Posterior cingulate gyrus (tissue), 11 donors: ENCODE measurements around the gene ASCL5.
A peak's percentile ranks its signal among the peaks of the same experiment; 100 is the strongest.

Experiments
- DNase-seq, 10 donors: peaks; one replicate each; pipeline versions ENCODE4 v3.0.0 to v3.0.0-alpha.2; 2020 to 2021; ENCODE audit warnings: mixed read lengths in 3 of 10
- intact Hi-C: fragments of 100-400 bp; cut with DNase I; formaldehyde crosslinking; loops from one replicate; pipeline ENCODE4 v1.15.1; 2023

The ASCL5 gene

DNA sequence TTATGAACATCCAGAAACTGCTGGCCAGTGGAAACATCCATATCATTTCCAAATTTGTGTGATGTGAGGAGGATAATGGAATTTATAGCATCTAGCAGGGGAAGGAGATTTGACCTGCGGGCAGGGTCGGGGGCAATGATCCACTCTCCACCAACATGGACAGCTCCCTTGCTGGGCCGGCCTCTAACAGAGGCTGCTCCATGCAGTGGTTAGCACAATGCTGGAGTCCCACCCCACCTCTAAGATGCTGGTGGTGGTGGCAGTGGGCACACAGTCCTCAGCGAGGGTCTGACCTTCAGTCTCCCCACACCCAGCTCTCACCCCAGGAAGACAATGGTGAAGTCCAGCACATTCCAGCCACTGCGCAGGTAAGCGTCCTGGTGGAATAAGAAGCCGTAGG, 33.4 kb downstream of the ASCL5 start:
- intact Hi-C loops: no loop called here
- DNase-seq: peak in 2 of 10 donors; percentile 22 to 64

DNA sequence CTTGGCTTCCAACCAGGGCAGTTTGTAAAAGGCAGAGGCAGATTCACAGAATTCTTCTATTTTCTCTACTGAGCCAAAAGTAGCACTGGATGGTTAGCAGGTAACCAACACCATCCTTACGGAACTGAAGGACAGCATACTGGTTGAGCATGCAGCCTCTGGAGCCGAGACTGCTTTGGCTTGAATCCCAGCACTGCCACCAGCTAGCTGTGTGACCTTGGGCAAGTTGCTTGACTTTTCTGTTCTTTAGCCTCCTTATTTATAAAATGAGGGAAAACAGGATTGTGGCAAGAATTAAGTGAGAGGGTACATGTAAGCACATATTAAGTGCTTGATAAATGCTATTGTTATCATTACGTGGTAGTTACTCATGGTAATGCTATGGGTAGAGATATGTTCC, 34.2 kb downstream of the ASCL5 start:
- intact Hi-C loops: no loop called here
- peak in 2 of 10 donors; percentile 22 to 24 for DNase-seq

DNA sequence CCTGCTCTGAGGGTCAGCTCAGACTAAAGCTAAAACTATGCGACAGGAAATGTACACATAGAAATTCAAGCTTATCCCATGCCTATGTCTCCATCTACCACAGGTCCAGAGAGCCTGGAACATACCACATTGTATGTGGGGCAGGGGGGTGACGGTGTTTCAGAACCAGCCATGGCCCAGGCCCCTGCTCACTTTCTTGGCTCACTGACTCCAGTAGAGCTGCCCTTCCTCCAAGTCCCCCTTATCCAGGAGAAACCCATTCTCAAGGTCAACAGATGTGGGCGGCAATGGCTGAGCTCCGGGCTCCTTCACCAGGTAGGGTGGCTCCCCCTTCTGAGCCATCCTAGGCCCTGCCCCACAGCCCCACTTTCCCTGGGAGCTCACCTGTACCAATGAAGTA, 35.7 kb downstream of the ASCL5 start:
- intact Hi-C loops: no loop called here
- peak in 2 of 10 donors; percentile 17 to 40 for DNase-seq

DNA sequence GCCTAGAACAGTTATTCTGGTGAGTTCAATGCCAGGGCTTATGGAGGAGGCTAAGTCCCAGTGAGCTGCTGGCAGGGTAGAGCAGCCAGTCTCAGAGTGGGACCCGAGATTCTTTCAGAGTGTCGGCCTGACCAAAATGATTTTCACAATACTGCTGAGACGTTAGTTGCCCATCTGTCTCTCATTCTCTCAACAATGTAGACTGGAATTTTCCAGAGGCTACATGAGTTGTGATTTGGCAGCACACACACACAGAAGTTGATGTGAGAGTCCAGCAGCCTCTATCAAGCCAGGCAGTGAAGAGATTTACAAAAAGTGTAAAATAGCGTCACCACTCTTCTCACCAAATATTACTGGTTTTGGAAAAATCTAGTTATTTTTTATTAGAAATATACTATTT, 36.4 kb downstream of the ASCL5 start:
- intact Hi-C loops: no loop called here
- DNase-seq: peak in 2 of 10 donors; percentile 13 to 51

DNA sequence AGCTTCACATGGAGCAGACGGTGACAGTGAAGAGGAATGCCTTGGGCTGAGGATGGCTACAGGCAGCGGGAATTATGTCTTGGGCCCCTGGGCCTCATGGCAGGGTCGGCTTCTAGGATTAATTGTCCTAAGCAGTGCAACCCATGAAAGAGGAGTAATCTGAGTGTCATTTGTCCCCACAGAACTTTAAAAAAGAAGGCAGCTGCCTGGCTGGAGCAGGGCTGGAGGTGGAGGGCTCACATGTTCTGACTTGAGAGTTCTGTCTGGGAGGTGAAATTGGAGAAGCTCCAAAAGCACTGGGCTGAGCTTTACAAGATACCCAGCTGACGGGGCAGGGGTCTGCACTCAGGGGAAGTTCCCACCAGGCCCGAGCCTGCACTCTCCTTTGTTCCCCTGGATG, 37.4 kb downstream of the ASCL5 start:
- intact Hi-C loops: no loop called here
- DNase-seq: peak in 2 of 10 donors; percentile 26 to 49

DNA sequence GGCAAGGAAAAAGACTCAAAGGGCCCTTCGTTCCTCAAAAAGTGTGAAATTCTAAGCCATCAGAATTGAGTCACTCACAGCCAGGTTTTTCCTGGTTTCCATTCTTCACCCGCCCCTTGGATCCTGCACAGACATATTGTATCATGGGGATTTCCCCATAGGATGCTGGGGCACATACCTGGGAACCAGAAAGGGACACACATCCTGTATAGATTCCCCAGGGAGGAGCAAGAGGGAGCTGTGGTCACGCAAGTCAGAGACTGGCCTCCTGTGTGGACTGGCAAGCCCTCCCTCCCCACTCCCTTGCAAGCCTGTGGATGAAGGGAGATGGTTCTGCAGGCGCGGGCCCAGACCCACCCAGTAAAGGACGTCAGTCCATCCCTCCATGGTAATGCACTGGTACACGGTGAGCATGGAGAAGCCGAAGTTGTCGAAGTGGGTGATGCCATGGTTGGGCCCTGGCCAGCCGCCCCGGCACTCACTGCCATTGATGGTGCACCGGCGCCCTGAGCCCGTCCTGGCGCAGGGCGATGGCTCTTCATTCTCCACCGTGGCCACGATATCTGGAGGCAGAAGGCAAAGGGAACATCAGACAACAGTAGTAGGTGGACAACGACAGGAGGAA, 38.0 kb downstream of the ASCL5 start:
- peak in 2 of 10 donors; percentile 53 to 55 for DNase-seq
- intact Hi-C loops: no loop called here

DNA sequence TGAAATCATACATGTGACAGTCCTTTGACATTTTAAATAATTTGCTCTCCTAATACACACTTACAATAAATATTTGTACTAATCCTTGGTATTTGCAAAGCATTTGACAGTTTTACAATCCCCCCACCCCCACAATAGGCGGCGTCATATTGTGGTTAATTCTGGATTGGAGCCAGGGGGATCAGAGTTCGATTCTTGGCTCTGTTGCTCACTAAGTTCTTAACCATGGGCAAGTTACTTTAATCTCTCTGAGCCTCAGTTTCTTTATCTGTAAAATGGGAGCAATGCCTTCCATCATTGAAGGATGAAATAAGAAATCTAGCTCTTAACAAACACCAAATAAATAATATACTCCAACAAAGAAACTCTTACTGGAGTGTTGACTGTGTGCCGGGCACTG, 38.6 kb downstream of the ASCL5 start:
- peak in 1 of 10 donors; percentile 14 for DNase-seq
- intact Hi-C loops: no loop called here

DNA sequence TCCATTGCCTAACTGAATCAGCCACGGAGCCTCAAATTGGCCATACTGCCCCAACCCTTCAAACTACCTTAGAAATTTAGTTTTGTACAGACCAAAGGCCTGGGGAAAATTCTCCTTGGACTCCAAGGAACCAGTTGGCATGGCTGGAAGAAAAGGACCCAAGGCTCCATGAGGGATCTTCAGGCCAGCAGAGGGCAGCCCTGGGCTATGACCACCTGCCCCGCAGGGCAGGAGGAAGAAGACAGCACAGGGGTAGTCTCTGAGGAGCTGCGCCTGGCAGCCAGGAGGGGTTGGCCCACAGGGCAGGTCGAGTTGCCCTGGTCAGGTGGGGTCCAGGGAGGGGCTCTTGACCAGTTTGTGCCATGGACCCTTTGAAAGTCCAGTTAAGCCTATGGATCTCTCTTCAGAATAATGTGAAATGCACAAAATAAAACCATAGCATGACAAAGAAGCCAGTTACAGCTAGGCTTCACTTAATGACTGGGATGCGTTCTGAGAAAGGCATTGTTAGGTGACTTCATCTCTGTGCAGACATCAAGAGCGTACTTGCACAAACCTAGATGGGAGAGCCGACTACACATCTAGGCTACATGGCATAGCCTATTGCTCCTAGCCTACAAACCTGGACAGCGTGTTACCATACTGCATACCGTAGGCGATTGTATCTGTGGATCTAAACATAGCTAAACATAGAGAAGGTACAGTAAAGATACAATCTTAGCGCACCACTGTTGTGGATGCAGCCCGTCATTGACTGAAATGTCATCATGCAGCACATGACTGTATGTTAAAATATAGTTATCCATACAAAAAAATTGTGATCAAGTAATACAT, 40.9 kb downstream of the ASCL5 start:
- intact Hi-C loops: no loop called here
- peak in 6 of 10 donors; percentile 51 to 92 (median 58) for DNase-seq

DNA sequence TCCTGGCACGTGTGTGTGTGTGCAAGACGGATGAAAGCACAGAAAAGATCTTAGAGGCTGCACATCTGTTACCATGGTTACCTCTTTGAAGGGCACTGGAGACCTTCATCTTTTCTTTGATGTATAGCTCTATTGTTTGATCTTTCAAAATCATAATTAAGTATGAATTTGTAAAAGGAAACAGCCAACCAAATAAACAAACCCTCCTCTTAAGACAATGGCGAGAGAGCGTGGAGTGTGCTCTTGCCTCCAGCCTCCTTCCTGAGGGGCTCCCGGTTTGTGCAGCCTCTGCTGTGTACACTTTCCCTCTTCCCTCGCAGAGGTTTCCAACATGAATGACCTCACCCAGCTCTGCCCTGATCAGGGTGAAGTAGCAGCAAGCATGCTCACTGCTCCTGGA, 42.7 kb downstream of the ASCL5 start:
- intact Hi-C loops: no loop called here
- peak in 2 of 10 donors; percentile 22 to 54 for DNase-seq

DNA sequence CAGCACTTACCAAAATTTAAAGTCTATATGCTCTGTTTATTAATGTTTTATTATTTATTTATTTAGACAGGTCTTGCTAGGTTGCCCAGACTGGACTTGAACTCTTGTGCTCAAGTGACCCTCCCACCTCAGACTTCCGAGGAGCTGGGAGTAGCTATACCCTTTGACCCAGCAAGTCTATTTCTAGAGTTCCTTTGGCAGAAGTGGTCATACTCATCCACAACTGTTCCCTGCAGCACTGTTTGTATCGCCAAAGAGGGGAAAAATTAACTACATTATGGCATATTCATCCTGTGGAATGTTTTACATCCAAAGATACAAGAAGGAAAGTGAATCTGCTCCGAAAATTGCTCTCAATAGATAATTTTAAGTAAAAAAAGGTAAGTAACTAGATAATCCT, 43.2 kb downstream of the ASCL5 start:
- intact Hi-C loops: no loop called here
- DNase-seq: peak in 1 of 10 donors; percentile 5

DNA sequence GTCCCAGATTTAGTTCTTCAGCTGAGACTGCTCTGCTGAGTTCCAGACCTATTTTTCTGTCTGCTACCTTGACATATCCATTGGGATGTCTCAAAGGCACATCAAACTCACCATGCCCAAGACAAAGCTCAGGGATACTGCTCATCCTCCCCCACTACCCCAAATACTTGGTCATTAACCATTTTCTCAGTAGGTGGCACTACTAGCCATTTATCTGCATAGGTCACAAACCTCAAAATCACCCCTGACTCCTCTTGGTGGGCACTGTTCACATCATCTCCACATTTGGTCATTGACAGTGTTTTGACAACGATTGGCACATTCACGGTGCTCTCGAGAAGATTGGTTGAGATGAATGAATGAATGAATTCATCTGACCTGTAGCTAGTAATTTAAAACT, 46.8 kb downstream of the ASCL5 start:
- intact Hi-C loops: no loop called here
- DNase-seq: no peak

DNA sequence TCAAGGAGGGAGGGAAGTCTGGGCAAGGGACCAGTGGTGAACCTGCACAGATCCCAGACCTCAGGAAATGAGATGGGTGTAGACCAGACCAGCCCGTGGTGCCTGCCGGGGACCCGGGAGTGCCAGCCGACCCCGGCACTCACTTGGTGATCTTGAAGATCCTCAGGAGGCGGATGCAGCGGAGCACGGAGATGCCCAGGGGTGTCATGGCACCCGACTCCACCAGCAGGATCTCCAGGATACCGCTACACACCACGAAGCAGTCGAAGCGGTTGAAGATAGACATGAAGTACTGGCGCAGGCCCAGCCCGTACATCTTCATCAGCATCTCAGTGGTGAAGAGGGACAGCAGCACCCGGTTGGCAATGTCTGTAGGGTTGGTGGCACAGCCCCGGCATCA, 49.2 kb downstream of the ASCL5 start:
- DNase-seq: peak in 2 of 10 donors; percentile 68 to 74
- intact Hi-C loops: no loop called here

DNA sequence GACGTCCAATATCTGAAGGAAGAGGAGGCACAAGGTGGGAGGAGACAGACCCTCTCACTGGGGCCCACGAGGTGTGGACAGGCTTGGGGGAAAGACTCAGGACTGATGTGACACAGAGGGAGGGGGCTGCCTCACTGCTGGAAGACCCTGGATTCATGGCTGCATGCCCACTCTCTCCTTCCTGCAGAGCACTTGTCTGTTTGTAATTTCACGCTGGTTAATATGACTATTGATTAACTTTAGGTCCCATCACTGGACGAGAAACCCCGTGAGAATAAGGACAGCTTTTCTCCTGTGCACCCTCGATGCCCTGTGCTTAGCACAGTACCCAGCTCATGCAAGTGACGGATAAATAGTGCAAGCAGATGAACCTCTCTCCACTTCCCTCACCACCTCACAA, 49.9 kb downstream of the ASCL5 start:
- DNase-seq: peak in 1 of 10 donors; percentile 50
- intact Hi-C loops: no loop called here

DNA sequence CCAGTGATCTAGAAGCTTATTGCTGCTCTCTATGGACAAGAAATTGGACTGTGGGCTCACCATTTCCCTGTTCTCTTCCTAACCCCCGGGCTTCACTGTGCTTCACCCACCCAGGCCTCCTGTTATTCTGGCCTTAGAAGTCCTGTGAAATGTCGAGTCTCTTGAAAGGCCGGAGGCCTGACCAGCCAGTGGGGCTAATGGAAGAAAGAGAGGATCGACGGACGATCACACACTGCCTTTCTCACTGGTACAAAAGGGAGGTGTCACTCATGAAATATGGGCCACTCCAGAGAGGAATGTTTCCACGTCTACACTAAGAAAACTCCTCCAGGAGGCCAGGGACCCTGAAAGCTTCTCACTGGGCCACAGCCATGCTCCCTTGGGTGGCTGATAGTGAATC, 50.9 kb downstream of the ASCL5 start:
- DNase-seq: peak in 2 of 10 donors; percentile 21 to 29
- intact Hi-C loops: no loop called here

DNA sequence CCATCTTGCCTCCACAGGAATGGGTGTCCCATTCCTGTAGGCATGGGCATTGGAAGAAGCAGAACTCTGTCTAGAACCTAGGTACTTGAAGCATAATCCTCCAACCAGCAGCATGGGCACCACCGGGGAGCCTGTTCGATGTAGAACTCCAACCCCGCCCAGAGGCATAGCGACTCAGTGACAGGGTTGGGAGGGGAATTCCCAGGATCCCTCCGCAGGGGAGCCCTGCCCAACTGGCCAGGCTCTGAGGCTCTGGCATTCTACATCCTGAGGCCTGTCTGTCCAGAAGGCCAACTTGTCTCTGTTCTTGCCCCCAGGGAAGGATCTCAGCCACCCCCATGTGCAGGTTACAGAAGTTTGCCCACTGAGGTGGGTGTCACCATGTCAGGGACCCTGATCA, 53.0 kb downstream of the ASCL5 start:
- DNase-seq: peak in 1 of 10 donors; percentile 27
- intact Hi-C loops: no loop called here

DNA sequence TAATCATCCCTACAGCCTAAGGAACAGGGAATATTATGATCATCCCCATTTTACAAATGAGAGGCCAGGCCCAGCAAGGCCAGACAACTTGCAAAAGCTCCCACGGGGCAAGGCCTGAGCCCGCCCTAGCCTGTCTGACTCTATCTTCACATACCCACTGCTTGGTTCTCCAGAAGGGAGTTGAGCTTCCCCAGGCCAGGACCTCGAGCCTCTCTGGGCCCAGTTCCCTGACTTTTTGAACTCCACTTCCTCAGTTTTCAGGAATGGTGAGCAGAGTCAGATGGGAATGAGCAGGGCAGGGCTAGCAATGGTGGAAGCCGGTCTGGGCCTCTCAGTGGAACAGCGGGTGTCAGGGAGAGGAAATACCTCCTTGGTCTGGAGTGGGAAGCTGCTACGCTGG, 54.1 kb downstream of the ASCL5 start:
- intact Hi-C loops: no loop called here
- DNase-seq: peak in 2 of 10 donors; percentile 47 to 54

DNA sequence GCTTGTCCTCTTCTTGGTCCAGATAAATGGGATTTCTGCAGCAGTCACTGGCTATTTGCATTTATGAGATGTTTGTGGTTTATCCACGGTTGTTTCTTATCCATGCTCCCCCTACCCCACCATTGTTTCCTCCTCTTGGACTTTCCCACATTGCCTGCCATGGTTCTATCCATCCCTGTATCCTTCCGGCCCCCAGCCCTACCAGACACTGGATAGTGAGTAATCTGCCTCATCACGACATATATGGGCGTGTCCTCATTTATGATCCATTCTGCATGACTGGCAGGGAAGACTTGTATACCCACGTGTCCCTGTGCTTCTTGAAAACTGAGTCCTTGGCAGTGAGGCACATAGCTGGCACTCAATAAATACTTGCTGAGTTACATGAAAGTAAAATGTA, 54.8 kb downstream of the ASCL5 start:
- DNase-seq: peak in 1 of 10 donors; percentile 11

DNA sequence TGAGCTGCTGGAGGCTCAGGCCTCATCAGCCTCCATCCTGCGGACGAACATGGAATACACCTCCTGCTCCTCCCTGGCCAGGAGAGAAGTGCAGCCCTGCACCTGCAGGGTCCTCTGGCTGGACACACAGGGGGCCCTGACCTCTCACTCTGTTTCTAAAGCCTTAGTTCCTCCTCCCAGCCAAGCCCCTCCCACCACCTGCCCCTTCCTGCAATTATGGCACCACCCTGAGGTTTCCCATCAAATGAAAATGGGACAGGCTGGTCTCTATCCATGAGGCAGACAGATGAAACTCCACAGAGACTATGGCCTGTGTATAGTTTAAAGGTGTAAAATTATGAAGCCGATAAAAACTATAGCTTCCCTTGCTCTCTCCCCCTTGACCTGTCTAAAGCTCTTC, 57.3 kb downstream of the ASCL5 start:
- intact Hi-C loops: no loop called here
- DNase-seq: no peak

More for the DNA sequence above, 54.8 kb downstream of the ASCL5 start:
- intact Hi-C loops: no loop called here

DNA sequence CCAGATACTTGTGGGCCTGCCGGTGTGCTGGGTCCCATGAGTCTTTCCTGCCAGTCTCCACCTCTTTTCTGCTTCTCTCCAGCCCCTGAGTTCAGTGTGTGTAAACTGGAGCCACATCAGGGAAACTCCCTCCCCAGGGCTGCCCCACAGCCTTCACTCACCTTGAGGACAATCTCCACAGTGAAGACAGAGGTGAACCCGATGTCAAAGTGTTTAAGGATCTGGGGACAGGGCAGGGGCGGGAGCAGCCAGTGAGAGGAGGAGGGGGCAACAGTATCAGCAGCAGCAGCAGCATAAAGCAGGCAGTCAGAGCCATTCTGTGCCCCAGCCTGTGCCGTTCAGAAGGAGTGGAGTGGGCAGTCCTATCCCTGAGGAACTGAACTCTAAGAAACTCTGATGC, 58.0 kb downstream of the ASCL5 start:
- peak in 2 of 10 donors; percentile 21 to 55 for DNase-seq
- intact Hi-C loops: no loop called here

DNA sequence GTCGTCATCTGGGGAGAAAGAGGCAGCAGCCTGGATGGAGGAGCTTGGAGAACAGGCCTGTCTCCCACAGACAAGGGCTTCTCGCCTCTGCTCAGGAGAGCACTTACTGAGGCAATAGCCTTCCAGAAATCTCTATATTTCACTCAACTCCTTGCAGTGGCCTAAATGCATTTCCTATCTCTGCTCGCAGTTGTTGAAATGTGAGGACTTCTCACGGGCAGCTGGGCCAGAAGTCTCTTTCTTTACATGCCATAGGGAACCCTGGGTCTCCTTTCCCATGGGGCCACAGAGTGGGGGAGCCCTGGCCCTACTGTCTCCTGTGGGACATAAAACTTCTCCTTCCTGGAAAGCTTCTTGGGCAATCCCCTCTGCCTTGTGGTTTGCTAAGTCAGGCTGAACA, 60.0 kb downstream of the ASCL5 start:
- intact Hi-C loops: no loop called here
- peak in 3 of 10 donors; percentile 22 to 55 (median 50) for DNase-seq

DNA sequence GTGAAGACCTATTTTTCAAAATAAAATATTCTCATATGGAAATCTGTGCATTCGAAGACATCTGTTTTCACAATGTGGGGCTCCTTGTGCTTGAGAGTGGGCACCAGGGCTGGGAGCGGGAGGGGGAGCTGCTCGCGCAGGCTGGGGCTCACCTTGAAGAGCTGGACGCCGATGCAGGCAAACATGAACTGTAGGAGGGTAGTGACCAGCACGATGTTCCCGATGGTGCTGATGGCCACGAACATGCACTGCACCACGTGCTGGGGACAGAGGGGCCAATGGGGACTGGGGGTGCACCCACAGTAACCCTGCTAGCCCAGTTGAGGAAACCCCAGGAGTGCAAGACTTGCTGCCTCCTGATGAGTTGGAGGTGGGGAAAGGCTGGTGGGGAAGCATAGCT, 61.3 kb downstream of the ASCL5 start:
- intact Hi-C loops: no loop called here

DNA sequence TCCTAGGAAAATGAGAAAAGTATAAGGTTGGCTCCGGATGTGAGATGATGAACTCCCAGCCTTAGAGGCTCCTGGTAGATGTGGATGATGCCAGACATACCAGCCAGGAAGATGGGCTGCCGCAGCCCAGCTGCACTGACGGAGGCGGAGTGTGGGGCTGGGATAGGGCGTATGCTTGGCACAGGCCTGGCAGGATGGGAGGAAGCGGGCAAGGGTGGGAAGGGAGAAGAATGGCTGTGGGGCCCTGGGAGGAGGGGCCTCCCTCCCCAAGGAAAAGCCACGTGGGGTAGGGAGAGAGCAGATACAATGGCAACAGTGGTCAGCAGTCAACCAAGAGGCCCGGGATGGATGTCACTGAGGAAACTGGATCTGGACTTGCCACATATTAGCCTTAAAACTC, 62.2 kb downstream of the ASCL5 start:
- peak in 3 of 10 donors; percentile 22 to 68 (median 55) for DNase-seq
- intact Hi-C loops: no loop called here

More for the DNA sequence above, 61.3 kb downstream of the ASCL5 start:
- peak in 2 of 10 donors; percentile 59 to 68 for DNase-seq
